Middle frontal gyrus (tissue), 1 donor: ENCODE results near the gene BTBD6.

ENCODE experiments used
- DNase-seq: peaks from one replicate; pipeline ENCODE4 v3.0.0-alpha.2; 2015; ENCODE audit warnings: low spot score; ENCODE audit errors: extremely low spot score

BTBD6 gene

DNA sequence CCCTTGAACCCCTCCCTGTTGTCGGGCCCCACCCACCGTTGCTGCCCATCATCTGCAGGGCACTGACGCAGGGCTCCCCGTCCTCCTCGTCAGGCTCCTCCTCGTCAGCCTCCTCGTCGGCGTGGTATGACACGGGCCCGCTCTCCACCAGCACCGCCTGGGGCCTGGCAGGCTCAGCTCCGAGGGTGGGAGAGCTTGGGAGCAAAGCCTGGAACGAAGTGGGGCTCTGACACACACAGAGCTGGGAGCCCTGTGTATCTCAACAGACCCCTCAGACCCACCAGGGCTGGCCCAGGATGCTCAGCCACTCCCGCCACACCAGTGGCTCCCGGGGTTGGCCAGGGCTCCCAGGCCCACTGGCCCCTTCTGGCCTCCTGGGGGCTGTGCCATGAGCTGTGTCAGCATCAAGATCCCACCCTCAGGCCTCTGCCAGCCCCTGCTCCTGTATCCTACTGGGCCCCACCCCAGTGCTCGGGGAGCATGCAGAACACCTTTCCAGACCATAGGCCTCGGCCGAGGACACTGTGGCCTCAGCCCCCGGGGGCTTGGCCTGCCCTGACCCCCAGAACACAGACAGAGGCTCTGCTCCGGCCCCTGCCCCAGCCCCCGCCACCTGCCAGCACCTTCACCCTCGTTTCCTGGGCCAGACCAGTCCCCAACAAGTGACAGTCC lies 37.1 kb upstream of the BTBD6 start:
- DNase-seq = no peak

DNA sequence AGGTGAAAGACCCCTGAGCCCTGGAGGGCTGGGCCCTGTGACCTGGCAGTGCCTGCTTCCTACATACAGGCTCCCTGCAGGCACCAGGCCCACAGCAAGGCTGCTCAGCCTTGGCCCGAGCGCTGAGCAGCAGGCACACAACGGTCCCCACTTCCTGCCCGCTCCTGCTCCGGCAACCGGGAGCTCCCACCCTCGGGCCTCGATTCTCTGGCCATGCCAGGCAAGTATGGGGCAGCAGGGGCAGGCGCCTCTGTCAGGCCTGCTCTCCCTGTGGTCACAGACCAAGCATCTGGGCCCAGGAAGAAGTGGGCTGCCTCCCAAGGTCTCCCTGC lies 36.6 kb upstream of the BTBD6 start:
- DNase-seq = no peak

DNA sequence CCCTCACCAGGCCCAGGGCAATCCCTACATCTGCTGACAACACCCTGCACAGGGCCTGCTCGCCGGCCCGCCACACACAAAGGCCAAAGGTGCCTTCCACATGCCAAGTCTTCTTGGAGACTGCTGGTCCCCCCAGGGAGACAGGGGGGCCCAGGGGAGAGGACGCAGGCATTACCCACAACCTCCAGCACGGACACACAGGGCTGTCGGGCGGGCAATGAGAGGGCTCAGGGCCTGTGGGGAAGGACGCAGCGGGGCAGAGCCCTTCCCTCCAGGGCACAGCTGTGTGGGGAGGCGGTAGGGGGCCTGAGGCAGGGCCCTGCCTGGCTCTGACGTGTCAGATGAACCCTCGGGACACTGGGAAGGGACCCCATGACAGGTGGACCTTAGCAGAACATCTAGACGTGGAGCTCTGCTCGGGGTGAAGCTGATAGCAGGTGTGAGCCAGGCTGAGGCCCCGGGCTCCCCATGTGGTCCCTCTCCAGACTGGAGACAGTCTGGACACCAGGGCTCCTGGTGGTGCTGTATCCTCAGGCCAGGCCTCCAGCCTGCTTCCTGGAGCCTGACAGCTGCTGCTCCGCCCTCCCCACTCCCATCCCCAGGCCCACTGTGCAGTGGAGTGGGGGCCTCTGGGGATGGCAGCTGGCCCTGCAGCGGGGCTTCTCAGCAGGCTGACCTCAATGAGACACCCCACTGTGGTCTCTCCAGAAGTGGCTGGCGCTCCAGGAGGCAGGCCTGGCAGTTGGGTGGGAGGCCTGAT lies 35.6 kb upstream of the BTBD6 start:
- DNase-seq = no peak

DNA sequence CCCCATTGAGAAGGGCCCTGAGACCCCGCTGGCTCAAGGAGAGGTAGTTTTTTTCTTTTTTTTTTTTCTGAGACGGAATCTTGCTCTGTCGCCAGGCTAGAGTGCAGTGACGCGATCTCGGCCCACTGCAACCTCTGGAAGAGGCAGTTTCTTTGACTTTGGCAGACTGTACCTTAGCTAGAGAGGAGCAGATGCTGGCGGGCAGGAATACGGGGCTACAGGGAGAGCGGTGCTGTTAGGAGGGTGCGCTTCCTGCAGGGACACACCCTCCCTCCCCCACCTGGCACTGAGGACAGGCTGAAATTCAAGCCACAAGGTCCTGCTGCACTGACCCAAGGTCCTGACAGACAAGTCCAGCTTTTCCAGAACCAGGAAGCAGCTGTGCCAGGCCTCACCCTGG lies 35.0 kb upstream of the BTBD6 start:
- DNase-seq = no peak

DNA sequence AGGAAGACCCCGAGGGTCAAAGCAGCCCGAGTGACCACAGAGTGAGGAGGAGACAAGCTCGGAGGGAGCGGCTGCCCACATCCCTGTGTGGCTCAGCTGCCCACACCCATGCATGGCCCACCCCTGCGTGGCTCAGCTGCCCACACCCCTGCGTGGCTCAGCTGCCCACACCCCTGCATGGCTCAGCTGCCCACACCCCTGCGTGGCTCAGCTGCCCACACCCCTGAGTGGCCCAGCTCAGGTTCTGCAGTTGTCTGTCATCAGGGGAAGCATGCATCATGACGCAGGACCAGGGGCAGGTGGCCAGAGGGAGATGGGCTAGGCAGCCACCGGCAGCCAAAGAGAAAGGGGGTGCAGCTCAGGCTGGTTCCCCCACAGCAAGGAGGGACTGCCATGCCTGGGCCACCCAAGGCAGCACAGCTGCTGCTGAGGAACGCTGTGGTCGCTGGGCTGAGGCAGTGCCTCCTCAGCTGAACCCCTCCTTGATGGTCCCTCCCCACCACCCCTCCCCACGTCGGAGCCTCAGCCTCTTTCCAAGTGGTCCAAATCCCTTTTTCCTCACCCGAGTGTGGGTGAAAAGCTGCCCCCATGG lies 33.9 kb upstream of the BTBD6 start:
- DNase-seq = no peak

DNA sequence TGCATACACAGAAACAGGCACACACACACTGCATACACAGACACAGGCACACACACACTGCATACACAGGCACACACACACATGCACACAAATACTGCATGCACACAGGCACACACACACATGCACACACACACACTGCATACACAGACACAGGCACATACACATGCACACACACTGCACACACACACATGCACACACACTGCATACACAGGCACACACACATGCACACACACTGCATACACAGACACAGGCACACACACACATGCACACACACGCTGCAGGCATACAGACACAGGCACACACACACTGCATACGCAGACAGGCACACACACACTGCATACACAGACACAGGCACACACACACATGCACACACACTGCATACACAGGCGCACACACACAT lies 32.7 kb upstream of the BTBD6 start:
- no peak for DNase-seq

DNA sequence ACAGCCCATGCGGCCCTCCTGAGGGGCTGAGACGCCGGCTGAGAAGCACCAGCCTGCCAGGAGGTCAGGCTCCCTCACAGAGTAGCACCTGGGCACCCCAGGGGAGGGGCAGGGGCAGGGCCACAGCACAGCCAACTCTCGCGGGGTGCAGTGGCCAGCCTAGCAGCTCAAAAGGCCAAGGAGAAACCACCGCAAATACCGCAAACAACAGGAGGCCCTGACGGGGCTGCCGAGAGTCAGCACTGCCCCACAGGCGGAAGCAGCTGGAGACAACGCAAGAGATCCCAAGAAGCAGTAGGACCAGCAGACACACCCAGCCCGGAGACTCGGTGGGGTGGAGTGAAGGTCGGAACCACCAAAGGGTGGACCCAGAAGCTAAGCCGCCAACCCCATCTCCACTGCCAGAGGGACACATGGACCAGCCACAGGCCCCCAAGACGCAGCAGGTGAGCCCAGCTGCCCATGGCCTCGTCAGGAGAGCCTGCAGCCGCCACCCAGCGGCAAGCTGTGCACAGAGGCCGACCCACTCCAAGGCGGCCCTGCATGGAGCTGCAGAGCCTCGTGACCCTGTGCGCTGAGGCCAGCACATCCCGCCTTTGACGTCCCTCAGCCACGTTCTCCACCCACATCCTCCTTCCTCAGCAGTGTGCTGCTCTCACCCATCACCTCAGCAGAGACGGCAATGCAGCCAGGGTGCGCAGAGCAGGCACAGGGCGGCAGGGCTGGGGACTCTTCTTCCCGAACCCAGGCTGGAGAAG lies 31.7 kb upstream of the BTBD6 start:
- no peak for DNase-seq

DNA sequence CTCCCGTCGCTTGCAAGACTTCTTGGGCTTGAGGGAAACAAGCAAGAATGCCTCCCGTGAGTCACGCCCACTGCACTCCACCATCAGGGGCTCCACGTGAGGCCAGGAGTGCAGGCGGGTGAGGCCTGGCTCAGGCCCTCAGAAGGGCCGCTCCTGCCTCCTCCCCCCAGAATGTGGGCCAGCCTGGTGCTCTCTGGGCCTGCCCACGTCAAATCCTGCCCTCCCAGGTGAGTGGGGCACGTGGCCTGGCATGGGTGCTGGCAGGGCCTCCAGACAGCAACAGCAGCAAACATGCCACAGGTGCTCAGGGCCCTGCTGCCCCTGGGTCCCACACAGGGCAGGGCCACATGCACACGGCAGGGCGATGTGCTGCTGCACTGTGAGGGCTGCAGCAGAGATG lies 30.6 kb upstream of the BTBD6 start:
- DNase-seq = no peak

DNA sequence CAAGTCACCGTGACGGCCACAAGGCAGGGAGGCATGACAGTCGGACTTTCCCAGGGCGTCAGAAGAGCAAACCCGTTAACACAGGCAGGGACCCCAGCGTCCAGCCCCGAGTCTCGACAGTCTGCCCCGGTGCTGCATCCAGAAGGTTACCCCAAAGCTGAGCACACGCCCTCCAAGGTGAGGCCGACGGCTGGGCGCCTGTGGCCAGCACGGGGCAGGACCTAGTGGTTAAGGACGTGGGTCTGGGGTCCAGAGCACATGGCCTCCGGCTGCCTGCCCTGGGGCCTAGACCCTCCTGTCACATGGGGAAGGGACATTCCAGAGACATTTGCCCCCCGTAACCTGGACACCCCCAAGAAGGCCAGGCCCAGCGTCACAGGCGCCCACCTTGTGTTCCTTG lies 29.7 kb upstream of the BTBD6 start:
- DNase-seq = no peak

DNA sequence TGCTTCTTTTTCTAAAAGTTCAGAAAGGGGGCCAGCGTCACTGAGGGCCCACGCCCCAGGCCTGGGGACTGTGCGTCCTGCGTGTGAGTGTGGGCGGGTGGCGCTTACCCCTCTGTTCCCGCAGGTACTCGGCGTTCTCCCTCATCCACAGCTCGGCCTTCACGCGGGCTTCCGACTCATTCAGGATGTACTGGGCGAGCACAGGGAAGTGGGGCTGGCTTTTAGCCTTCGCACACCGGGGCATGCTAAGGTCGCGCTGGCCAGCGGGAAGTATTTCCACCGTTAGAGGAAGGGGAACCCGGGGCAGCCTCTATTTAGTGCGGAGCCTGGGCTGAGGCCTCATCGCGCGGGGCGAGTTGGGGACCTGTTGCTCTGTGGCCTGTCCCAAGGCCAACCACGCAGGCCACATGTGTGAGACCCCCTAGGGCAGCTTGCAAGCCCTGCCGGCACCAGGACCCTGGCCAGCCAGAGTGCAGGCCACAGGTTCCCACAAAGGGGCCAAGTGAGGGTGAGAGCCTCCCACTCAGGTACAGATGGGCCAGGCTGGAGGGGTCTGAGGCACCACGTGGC lies 29.2 kb upstream of the BTBD6 start:
- no peak for DNase-seq

DNA sequence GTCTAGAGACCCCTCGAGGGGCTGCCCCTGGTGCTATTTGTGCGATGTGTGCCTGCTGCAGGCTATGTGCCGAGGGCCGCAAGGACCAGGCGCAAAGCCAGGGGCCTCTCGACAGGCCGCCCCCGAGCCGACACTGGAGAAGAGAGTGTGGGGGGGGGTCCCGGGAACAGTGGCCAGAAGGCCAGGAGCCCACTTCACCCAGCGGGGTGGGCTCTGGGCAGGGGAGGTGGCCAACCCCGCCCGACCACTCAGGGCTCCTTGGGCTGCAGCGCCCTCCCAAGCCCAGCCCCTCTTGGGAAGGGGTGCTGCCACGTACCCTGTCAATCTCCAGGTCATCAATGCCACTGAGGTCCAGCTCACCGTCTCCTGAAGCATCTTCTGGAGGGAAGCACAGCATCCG lies 28.6 kb upstream of the BTBD6 start:
- DNase-seq = no peak

DNA sequence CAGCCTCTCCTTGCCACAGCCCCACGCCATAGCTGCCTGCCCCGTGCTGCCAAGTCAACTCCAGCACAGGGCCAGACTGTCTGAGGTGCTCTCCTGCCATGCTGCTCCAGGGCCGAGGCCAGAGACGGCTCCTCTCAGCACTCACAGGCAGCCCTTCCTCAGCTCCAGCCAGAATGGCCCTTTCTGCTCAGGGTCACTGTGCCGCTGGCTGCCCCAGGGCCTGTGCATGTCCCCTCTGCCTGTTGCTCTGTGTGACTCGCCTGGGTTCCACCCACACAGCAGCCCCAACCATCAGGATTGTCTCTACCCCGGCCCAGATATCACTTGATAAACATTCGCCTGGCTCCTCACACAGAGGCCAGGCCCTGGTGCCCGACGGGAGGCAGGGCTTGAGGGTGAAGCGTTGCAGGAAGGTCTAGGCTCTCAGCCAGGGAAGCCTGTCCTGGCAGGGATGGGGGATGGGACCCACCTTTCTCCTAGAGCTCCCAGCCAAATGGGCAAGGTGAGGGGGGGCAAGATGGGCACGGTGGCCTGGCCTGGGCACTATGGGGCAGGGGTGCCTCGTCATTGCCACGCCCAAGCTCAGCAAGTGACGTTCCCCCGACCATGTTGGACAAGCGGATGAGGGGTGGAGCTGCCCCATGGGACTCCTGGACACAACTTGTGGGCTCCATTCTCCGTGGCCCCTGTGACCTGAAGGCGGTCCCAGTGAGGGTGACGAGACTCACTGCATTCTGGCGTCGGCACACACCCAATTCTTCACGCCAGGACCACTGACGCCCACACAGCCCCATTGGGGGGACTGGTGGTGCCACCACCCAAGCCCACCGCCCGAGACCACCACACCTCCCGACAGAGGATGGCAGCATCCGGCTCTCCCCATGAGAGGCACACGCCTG lies 27.4 kb upstream of the BTBD6 start:
- no peak for DNase-seq

DNA sequence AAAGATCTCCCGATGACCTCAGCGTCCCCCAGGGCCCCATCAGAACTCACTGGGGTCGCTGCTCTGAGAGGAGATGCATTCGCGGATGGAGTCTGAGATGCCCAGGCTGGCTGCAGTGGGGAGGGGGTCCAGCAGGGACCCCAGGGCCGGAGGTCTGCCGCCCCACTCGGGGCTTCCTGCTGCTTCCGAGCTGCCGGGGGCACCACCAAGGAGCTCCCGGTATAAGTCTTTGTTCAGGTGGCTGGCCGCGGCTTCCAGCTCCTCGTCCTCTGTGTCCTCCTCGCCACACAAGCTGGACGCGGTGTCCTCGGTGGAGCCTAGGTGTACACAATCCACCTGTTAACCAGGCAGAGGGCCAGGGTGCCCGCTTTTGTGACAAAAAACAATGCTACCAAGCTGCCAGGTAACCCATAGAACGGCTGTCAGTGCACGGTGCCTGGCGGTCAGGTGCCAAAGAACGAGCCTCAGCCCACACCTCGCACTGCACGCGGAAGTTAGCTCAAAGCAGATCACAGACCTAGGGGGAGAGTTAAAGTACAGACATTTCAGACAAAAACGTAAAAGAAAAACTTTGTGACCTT lies 26.6 kb upstream of the BTBD6 start:
- no peak for DNase-seq

DNA sequence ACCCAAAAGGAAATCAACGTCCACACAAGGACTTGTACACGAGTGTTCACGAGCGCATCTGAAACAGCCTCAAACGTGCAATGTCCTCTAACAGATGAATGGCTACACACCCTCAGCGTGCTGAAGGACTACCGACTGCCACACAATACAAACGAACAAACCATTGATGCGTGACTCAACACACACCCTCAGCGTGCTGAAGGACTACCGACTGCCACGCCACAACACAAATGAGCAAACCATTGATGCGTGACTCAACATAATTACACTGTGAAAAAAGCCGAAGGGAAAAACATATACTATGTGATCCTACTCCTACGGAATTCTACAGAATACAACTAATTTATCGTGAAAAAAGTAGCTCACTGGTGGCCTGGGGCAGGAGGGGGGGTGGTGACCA lies 25.1 kb upstream of the BTBD6 start:
- no peak for DNase-seq

DNA sequence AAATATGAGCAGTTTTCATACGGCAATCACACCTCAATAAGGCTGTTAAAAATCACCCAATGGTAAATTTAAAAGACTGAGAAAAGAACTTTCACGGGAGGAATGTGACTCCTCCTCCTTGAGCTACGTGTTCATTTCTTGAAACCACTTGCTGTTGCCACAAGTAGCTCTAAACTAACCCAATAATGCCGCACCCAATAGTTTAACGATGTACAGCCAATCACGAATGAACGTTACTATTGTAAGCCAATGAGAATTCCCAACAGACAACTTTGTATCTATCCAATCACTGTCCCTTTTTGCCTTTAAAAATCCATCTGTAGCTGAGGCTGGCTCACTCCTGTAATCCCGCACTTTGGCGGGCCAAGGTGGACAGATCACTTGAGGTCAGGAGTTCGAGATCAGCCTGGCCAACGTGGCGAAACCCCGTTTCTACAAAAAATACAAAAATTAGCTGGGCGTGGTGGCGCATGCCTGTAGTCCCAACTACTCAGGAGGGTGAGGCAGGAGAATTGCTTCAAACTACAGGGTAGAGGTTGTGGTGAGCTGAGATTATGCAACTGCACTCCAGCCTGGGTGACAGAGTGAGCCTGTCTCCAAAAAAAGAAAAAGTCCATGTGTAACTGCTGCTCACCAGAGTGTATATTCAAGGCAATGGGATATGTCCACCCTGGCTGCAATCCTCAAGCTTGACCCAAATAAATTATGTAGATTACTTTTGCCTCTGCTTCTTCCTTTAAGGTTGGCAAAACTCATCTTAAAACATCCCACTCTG lies 24.4 kb upstream of the BTBD6 start:
- no peak for DNase-seq

DNA sequence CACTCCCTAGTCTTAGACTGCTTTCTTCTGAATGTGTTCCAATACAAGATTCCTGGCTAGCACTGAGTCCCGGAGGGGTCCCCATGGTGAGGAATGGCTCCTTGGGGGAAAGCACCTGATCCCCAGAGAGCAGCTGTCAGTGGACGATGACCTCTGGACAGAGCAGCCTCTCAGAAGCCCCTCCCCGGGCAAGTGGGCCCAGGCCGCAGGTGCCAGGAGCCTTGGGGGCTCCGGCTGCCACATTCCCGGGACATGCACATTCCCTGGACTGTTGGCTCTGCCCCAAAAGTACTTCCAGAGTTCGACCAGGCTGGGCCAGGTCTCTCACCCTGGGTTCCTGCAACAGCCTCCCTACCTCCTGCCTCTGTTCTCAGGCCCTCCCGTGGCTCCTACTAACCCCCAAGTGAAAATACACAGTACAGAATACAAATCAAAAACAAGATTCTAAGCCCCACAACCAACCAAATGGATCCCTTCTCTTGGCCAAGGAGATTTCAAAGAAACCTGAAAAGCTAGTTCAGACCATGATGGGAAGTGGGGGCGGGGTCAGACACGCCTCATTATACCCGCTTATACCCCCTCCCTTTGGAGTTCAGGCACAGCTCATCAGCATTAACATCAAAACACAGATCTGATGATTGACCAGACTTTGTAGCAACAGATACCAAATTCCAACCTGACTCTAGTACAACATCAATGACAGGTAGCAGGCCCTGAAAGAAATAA lies 23.3 kb upstream of the BTBD6 start:
- DNase-seq = no peak

DNA sequence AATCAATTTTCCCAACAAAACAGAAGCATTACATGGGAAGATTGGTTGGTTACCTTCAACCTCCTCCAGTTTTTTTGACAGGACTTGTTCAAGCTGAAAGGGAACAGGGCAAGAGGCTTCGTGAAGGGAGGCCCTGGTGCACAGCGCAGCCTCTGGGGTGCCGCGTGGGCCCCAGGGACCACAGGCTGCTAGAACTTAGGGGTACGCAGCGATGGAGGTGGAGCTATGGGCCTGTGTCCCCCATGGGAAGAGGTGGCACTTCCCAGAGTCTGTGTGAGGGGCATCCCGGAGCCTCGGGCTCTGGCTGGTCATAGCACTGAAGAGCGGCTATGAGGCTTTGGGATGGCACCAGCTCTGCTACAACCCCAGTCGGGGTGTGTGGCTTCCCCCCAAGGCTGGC lies 22.1 kb upstream of the BTBD6 start:
- no peak for DNase-seq

DNA sequence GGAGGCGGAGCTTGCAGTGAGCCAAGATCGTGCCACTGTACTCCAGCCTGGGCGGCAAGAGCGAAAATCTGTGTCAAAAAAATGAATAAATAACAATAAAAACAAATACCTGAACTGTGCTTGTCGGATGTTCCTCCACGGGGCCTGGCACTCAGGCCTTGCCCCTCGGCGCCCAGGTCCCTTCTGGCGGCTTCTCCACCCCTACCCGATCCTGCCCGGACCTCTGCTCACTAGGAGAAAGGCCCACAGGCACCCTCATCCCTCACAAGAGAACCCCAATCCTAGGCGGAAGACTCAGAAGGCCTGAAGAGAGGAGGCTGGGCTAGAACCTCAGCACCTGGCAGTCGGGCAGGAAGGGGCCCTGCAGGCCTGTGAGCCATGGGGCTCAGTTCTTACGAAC lies 21.0 kb upstream of the BTBD6 start:
- no peak for DNase-seq

DNA sequence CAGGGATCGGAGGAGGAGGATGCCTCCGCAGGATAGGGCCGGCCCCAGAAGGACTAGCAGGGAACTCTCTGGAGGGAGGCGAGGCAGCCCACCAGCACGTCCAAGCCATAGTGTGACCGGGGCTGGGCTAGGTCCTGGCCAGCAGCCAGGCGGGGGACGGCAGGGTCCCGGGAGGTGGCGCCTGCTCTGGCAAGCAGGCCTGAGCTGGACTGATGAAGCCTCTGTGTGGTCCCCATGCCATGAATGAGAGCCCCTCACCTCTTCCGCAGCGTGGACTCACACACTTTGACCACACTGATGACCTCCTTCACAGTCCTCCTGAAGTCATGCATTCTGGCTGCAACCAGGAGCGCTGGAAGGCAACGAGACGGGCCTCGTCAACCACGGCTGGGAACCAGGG lies 19.8 kb upstream of the BTBD6 start:
- no peak for DNase-seq
